ENCODE results near the gene ANKRD28. TPM values are rescaled to one million over a fixed set of nuclear protein-coding genes. Genes with fewer than 3 reads are reported as not detected.

The ANKRD28 gene
- total and polyA plus RNA-seq, 2 experiments from 2014 or later = 15.2 to 61.3 TPM

GRCh38 chr3:15707779-15708178, 90.0 kb downstream of the ANKRD28 start:
- Histone ChIP-seq H3K36me3 (ENCODE audit: insufficient read depth) (peaks cover 8% of the 10 kb centered on the region; the same call in 1 of the 2 replicates), H3K27me3 (ENCODE audit: insufficient read depth) (no peaks in the 10 kb centered on the region), H3K4me2 (no peak overlapping the region), H3K79me2 (replicated peaks; ENCODE audit: insufficient read depth) (no peaks in the 10 kb centered on the region), H3F3A (replicated peaks; ENCODE audit: low read depth) (no peaks in the 10 kb centered on the region), H3K4me3 (no peak overlapping the region), H3K27ac (ENCODE audit: low read depth) (no peak overlapping the region), H3K9me2 (ENCODE audit: insufficient read depth) (no peaks in the 10 kb centered on the region), H4K20me1 (replicated peaks; ENCODE audit: insufficient read depth) (no peaks in the 10 kb centered on the region), H2AFZ (no peak overlapping the region), H3K4me1 (ENCODE audit: insufficient read depth) (no peaks in the 10 kb centered on the region)
- peaks cover 40% of the 10 kb centered on the region for H3K36me3 Mint-ChIP-seq (ENCODE audit: low read depth)
- no peaks in the 10 kb centered on the region for H3K4me1 Mint-ChIP-seq
- DNase-seq (ENCODE audit: low spot score) = no peak
- no peak for TF ChIP-seq ETS1 (IDR thresholded peaks at IDR 0.05)
- H3K4me3 Mint-ChIP-seq = no peak overlapping the region
- H3K27ac Mint-ChIP-seq = no peak overlapping the region
- H3K9me3 Mint-ChIP-seq = no peaks in the 10 kb centered on the region
- no peaks in the 10 kb centered on the region for H3K27me3 Mint-ChIP-seq (ENCODE audit: insufficient read depth, low read depth, poor library complexity)
- ATAC-seq = no peak

GRCh38 chr3:15703346-15703745, 94.4 kb downstream of the ANKRD28 start:
- Histone ChIP-seq H3K4me1 (ENCODE audit: insufficient read depth) (no peaks in the 10 kb centered on the region), H3K27ac (ENCODE audit: low read depth) (no peak overlapping the region), H3K9me2 (ENCODE audit: insufficient read depth) (no peaks in the 10 kb centered on the region), H2AFZ (no peak overlapping the region), H4K20me1 (replicated peaks; ENCODE audit: insufficient read depth) (no peaks in the 10 kb centered on the region), H3K4me3 (no peak overlapping the region), H3K36me3 (ENCODE audit: insufficient read depth) (peaks cover 8% of the 10 kb centered on the region; the same call in 1 of the 2 replicates), H3K27me3 (ENCODE audit: insufficient read depth) (no peaks in the 10 kb centered on the region), H3K79me2 (replicated peaks; ENCODE audit: insufficient read depth) (no peaks in the 10 kb centered on the region), H3F3A (replicated peaks; ENCODE audit: low read depth) (no peaks in the 10 kb centered on the region), H3K4me2 (no peak overlapping the region)
- H3K4me1 Mint-ChIP-seq = no peaks in the 10 kb centered on the region
- ATAC-seq (peak; percentile 45; the same call in 2 of the 3 replicates), DNase-seq (ENCODE audit: low spot score) (no peak)
- peaks cover 38% of the 10 kb centered on the region for H3K36me3 Mint-ChIP-seq (ENCODE audit: low read depth)
- no peak overlapping the region for H3K27ac Mint-ChIP-seq
- H3K9me3 Mint-ChIP-seq = no peaks in the 10 kb centered on the region
- H3K4me3 Mint-ChIP-seq = no peak overlapping the region
- no peaks in the 10 kb centered on the region for H3K27me3 Mint-ChIP-seq (ENCODE audit: insufficient read depth, low read depth, poor library complexity)
- TF ChIP-seq EZH2 (IDR thresholded peaks at IDR 0.05; ENCODE audit: low read depth, unreplicated experiment) (no peak), CTCF (conservative IDR thresholded peaks at IDR 0.05; ENCODE audit: low read depth in 2 of 2) (no peak), ETS1 (IDR thresholded peaks at IDR 0.05) (no peak)

GRCh38 chr3:15694628-15695027, 103.2 kb downstream of the ANKRD28 start:
- peak overlapping the region; percentile 39; the same call in 1 of the 2 replicates for H3K27ac Mint-ChIP-seq
- H3K4me3 Mint-ChIP-seq = no peak overlapping the region
- Histone ChIP-seq H3K79me2 (replicated peaks; ENCODE audit: insufficient read depth) (no peaks in the 10 kb centered on the region), H3K4me1 (ENCODE audit: insufficient read depth) (no peaks in the 10 kb centered on the region), H3K9me2 (ENCODE audit: insufficient read depth) (no peaks in the 10 kb centered on the region), H4K20me1 (replicated peaks; ENCODE audit: insufficient read depth) (no peaks in the 10 kb centered on the region), H2AFZ (no peak overlapping the region), H3K4me3 (no peak overlapping the region), H3F3A (replicated peaks; ENCODE audit: low read depth) (no peaks in the 10 kb centered on the region), H3K27me3 (ENCODE audit: insufficient read depth) (no peaks in the 10 kb centered on the region), H3K36me3 (ENCODE audit: insufficient read depth) (peaks cover 7% of the 10 kb centered on the region; the same call in 1 of the 2 replicates), H3K27ac (ENCODE audit: low read depth) (no peak overlapping the region), H3K4me2 (no peak overlapping the region)
- ATAC-seq (no peak), DNase-seq (ENCODE audit: low spot score) (no peak)
- H3K9me3 Mint-ChIP-seq = no peaks in the 10 kb centered on the region
- H3K4me1 Mint-ChIP-seq = no peaks in the 10 kb centered on the region
- peaks cover 30% of the 10 kb centered on the region; the same call in 2 of the 3 replicates for H3K36me3 Mint-ChIP-seq (ENCODE audit: low read depth)
- H3K27me3 Mint-ChIP-seq (ENCODE audit: insufficient read depth, low read depth, poor library complexity) = no peaks in the 10 kb centered on the region
- TF ChIP-seq ZNF114 (CRISPR knock-in tag; IDR thresholded peaks at IDR 0.05) (no peak), JUNB (IDR thresholded peaks at IDR 0.05; ENCODE audit: unreplicated experiment) (no peak), STAT1 (IDR thresholded peaks at IDR 0.05; ENCODE audit: unreplicated experiment) (no peak), CTCF (conservative IDR thresholded peaks at IDR 0.05; ENCODE audit: low read depth in 2 of 2) (no peak), ETS1 (IDR thresholded peaks at IDR 0.05) (no peak), EZH2 (IDR thresholded peaks at IDR 0.05; ENCODE audit: low read depth, unreplicated experiment) (no peak)
